SK-N-SH (cell line): ENCODE results near the gene UNKL. TPM values are rescaled to one million over a fixed set of nuclear protein-coding genes. Genes with fewer than 3 reads are reported as not detected.

ENCODE experiments used
- CTCF ChIA-PET: fragments of 300-600, 350-600 bp; formaldehyde crosslinking; extraction: SDS; loops from one replicate; lab custom pipeline; 2021; lab: Yijun Ruan, JAX
- POLR2A ChIA-PET: fragments of 350-600 bp; sonication (Branson Sonifier 250); formaldehyde crosslinking; extraction: SDS; loops from one replicate; lab custom pipeline; 2020; ENCODE audit warnings: antibody characterized with exemption, inconsistent platforms; lab: Yijun Ruan, JAX
- DNase-seq: peaks from one replicate; pipeline ENCODE4 v3.0.0; 2012
- H2AFZ ChIP-seq: fragments of 200-600 bp; sonication (generic); 2 replicates; pipeline ENCODE4 v1.8.1; 2016; ENCODE audit warnings: antibody characterized with exemption, mild to moderate bottlenecking, low read depth
- H3F3A ChIP-seq: fragments of 200-600 bp; sonication (generic); replicated peaks from 2 replicates; pipeline ENCODE3; 2016; ENCODE audit warnings: antibody characterized with exemption, mild to moderate bottlenecking; ENCODE audit not compliant: insufficient read depth
- H3K27ac ChIP-seq, 2 experiments: fragments of 200-500 bp in 1 of 2; fragments of 200-600 bp in 1 of 2; sonication (Bioruptor generic) in 1 of 2; sonication (generic), shearing (Covaris generic) in 1 of 2; 2 replicates each; pipeline versions ENCODE4 v1.5.1 to v1.6.1; 2014 to 2016; ENCODE audit warnings: low read depth in 2 of 2, inconsistent platforms in 1 of 2, low read length in 1 of 2, mild to moderate bottlenecking in 1 of 2, mixed read lengths in 1 of 2
- H3K27me3 ChIP-seq: fragments of 200-600 bp; sonication (generic), shearing (Covaris generic); 2 replicates; pipeline ENCODE4 v1.6.1; 2016; ENCODE audit warnings: mixed run types; ENCODE audit not compliant: insufficient read depth
- H3K36me3 ChIP-seq, 2 experiments: fragments of 200-500 bp in 1 of 2; fragments of 200-600 bp in 1 of 2; sonication (Bioruptor generic) in 1 of 2; sonication (generic) in 1 of 2; replicated peaks in 1 of 2; 2 replicates each; pipeline versions ENCODE3 to v1.5.1; 2014 to 2016; ENCODE audit warnings: low read length in 1 of 2, mild to moderate bottlenecking in 1 of 2; ENCODE audit not compliant: insufficient read depth in 2 of 2, control insufficient read depth in 1 of 2
- H3K4me1 ChIP-seq, 2 experiments: fragments of 200-500 bp in 1 of 2; fragments of 200-600 bp in 1 of 2; sonication (Bioruptor generic) in 1 of 2; sonication (generic), shearing (Covaris generic) in 1 of 2; 2 replicates each; pipeline versions ENCODE4 v1.5.1 to v1.6.1; 2014 to 2016; ENCODE audit warnings: low read depth in 1 of 2, low read length in 1 of 2, mixed run types in 1 of 2; ENCODE audit not compliant: insufficient read depth in 2 of 2, control insufficient read depth in 1 of 2
- H3K4me2 ChIP-seq: fragments of 200-600 bp; sonication (generic), shearing (Covaris generic); 2 replicates; pipeline ENCODE4 v1.6.1; 2017; ENCODE audit warnings: mixed run types
- H3K4me3 ChIP-seq, 2 experiments: fragments of 200-500 bp in 1 of 2; fragments of 200-600 bp in 1 of 2; sonication (Bioruptor generic) in 1 of 2; sonication (generic), shearing (Covaris generic) in 1 of 2; 2 replicates each; pipeline versions ENCODE4 v1.5.1 to v1.8.1; 2014 to 2016; ENCODE audit warnings: low read depth in 2 of 2, inconsistent platforms in 1 of 2, low read length in 1 of 2, mild to moderate bottlenecking in 1 of 2, mixed read lengths in 1 of 2, moderate library complexity in 1 of 2
- H3K79me2 ChIP-seq: fragments of 200-600 bp; sonication (generic); 2 replicates; pipeline ENCODE4 v1.8.1; 2017; ENCODE audit warnings: mild to moderate bottlenecking; ENCODE audit not compliant: insufficient read depth
- H3K9ac ChIP-seq: fragments of 200-600 bp; sonication (generic); 2 replicates; pipeline ENCODE4 v1.6.1; 2017; ENCODE audit warnings: mixed run types
- H3K9me2 ChIP-seq: fragments of 200-600 bp; sonication (generic); 2 replicates; pipeline ENCODE4 v1.6.1; 2017; ENCODE audit warnings: mixed run types
- H3K9me3 ChIP-seq: fragments of 200-600 bp; sonication (generic); 2 replicates; pipeline ENCODE4 v1.6.1; 2017; ENCODE audit warnings: mixed run types, mild to moderate bottlenecking, moderate library complexity
- H4K20me1 ChIP-seq: fragments of 200-600 bp; sonication (generic); 2 replicates; pipeline ENCODE4 v1.6.1; 2017; ENCODE audit warnings: mild to moderate bottlenecking, mixed run types; ENCODE audit not compliant: insufficient read depth
- CHD2 ChIP-seq: fragments of 150-350 bp; IDR thresholded peaks from 2 replicates; pipeline ENCODE4 v1.6.1; 2018; ENCODE audit warnings: low read length; ENCODE audit not compliant: partially characterized antibody
- ELF1 ChIP-seq: IDR thresholded peaks from 2 replicates; pipeline ENCODE4 v1.4.0; 2012
- EP300 ChIP-seq, 2 experiments: IDR thresholded peaks; 2 replicates each; pipeline versions ENCODE4 v1.4.0 to v1.6.1; 2012; ENCODE audit warnings: borderline replicate concordance in 1 of 2, low read depth in 1 of 2, low read length in 1 of 2
- EZH2phosphoT487 ChIP-seq: fragments of 200-600 bp; sonication (generic); IDR thresholded peaks from 2 replicates; pipeline ENCODE4 v1.6.1; 2017; ENCODE audit warnings: low read depth, mixed run types, mild to moderate bottlenecking, antibody characterized with exemption, moderate library complexity, borderline replicate concordance
- FOXJ3 ChIP-seq: sonication (generic); formaldehyde crosslinking; IDR thresholded peaks from 2 replicates; pipeline ENCODE4 v1.5.1; 2020; ENCODE audit warnings: mild to moderate bottlenecking, missing genetic modification reagents
- GATA2 ChIP-seq: sonication (generic); formaldehyde crosslinking; IDR thresholded peaks from 2 replicates; pipeline ENCODE4 v1.5.0; 2020; ENCODE audit warnings: mild to moderate bottlenecking, missing genetic modification reagents
- IRF3 ChIP-seq: fragments of 150-350 bp; IDR thresholded peaks from 2 replicates; pipeline ENCODE4 v1.6.1; 2016; ENCODE audit warnings: mild to moderate bottlenecking, low read depth, low read length
- JUND ChIP-seq: IDR thresholded peaks from 2 replicates; pipeline ENCODE4 v1.4.0; 2012
- MEF2A ChIP-seq: IDR thresholded peaks from 2 replicates; pipeline ENCODE4 v1.4.0; 2012; ENCODE audit warnings: low read depth, borderline replicate concordance
- PBX3 ChIP-seq: IDR thresholded peaks from 2 replicates; pipeline ENCODE4; 2012
- REST ChIP-seq: IDR thresholded peaks from 2 replicates; pipeline ENCODE4 v1.6.1; 2012; ENCODE audit warnings: mild to moderate bottlenecking, low read depth, low read length, moderate library complexity
- RFX5 ChIP-seq: IDR thresholded peaks from 2 replicates; pipeline ENCODE4 v1.6.1; 2012; ENCODE audit warnings: mild to moderate bottlenecking, improper control_type of control experiment, low read length
- RXRA ChIP-seq: IDR thresholded peaks from 2 replicates; pipeline ENCODE4 v1.4.0; 2012; ENCODE audit warnings: low read depth, mild to moderate bottlenecking, borderline replicate concordance
- SMC3 ChIP-seq: IDR thresholded peaks from 2 replicates; pipeline ENCODE4 v1.6.1; 2012; ENCODE audit warnings: low read depth, low read length, improper control_type of control experiment
- TEAD4 ChIP-seq: IDR thresholded peaks from 2 replicates; pipeline ENCODE4 v1.4.0; 2012; ENCODE audit warnings: mild to moderate bottlenecking, borderline replicate concordance; ENCODE audit not compliant: insufficient read depth
- USF1 ChIP-seq: IDR thresholded peaks from 2 replicates; pipeline ENCODE4 v1.4.0; 2012; ENCODE audit warnings: low read depth, borderline replicate concordance
- YY1 ChIP-seq: IDR thresholded peaks from 2 replicates; pipeline ENCODE4 v1.4.0; 2012; ENCODE audit warnings: low read depth, mild to moderate bottlenecking
- WGBS: methylation state at CpG from one replicate; pipeline ENCODE4 v1.1.6; 2017; ENCODE audit warnings: low lambda C conversion rate; 5-methylcytosine and 5-hydroxymethylcytosine counted together
- polyA plus RNA-seq, 3 experiments: library from polyadenylated mRNA; depleted of rRNA; stranded (reverse); fragments of >200 nt; gene quantifications; 2 replicates each; pipeline ENCODE4 v1.2.3, GENCODE V29; 2012

UNKL gene
- polyA plus RNA-seq, 1 of the 3 experiments (the other 2 are of a cell fraction), result 16.4 TPM

GRCh38 chr16:1361685-1362360, 52.7 kb downstream of the UNKL start:
- POLR2A ChIA-PET, result no interaction called here
- H4K20me1 ChIP-seq, result peaks cover 23% of the 10 kb centered on the region; the same call in 1 of the 2 replicates
- peaks cover 12 to 47% of the 10 kb centered on the region in 2 experiments for H3K36me3 ChIP-seq
- H3K79me2 ChIP-seq, result peaks cover 55% of the 10 kb centered on the region; the same call in 1 of the 2 replicates
- CTCF ChIA-PET, result interaction anchor here (1.9 to 3.9 kb wide), 2 partner anchors 17 to 58 kb away, joined by 6 to 39 read pairs; partner anchors contain the start of gene UQCC4
- no peaks in the 10 kb centered on the region for H3K4me1 ChIP-seq
- H3F3A ChIP-seq, result peaks cover 16% of the 10 kb centered on the region
- 100% methylated on average over 14 of the region's 43 CpGs for WGBS
- TF ChIP-seq PBX3 (no peak), EZH2phosphoT487 (no peak), GATA2 (CRISPR knock-in tag) (no peak), FOXJ3 (CRISPR knock-in tag) (no peak), TEAD4 (no peak), RFX5 (no peak), CHD2 (no peak), ELF1 (no peak), EP300 (IDR thresholded peaks at IDR 0.05; ENCODE audit: borderline replicate concordance in 1 of 2, low read depth in 1 of 2, low read length in 1 of 2) (no peak), JUND (no peak), IRF3 (no peak), USF1 (no peak), SMC3 (no peak), MEF2A (no peak), REST (no peak), YY1 (no peak), RXRA (no peak)
- no peak overlapping the region for H3K4me3 ChIP-seq
- H2AFZ ChIP-seq, result no peak overlapping the region
- no peaks in the 10 kb centered on the region for H3K9me3 ChIP-seq
- no peak overlapping the region for H3K27ac ChIP-seq
- no peaks in the 10 kb centered on the region for H3K9me2 ChIP-seq
- no peak overlapping the region for H3K4me2 ChIP-seq
- no peaks in the 10 kb centered on the region for H3K27me3 ChIP-seq
- no peak for DNase-seq
- H3K9ac ChIP-seq, result no peak overlapping the region
